Measurements from ENCODE around the gene STH.

DNA sequence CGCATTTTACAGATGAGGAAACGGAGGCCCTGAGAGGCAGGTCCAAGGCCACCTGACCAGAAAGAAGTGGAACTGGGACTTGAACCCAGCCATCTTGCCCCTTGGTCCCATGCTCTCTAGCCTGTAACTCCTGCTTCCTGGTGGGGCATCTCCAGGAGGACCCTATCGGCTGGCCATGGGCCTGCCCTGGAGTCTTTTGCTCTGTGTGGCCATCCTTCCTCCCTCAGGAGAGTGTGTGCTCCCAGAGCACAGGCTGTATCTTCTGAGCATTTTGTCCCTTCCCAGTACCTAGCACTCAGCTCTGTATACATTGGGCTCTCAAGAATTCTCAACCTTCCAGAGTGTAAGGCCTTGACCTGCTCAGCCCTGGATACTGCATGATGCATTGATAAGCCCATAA, 28.4 kb upstream of the STH start:
- TF ChIP-seq, protein P1, sequence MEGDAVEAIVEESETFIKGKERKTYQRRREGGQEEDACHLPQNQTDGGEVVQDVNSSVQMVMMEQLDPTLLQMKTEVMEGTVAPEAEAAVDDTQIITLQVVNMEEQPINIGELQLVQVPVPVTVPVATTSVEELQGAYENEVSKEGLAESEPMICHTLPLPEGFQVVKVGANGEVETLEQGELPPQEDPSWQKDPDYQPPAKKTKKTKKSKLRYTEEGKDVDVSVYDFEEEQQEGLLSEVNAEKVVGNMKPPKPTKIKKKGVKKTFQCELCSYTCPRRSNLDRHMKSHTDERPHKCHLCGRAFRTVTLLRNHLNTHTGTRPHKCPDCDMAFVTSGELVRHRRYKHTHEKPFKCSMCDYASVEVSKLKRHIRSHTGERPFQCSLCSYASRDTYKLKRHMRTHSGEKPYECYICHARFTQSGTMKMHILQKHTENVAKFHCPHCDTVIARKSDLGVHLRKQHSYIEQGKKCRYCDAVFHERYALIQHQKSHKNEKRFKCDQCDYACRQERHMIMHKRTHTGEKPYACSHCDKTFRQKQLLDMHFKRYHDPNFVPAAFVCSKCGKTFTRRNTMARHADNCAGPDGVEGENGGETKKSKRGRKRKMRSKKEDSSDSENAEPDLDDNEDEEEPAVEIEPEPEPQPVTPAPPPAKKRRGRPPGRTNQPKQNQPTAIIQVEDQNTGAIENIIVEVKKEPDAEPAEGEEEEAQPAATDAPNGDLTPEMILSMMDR (IDR thresholded peaks at IDR 0.05) = no peak
- TF ChIP-seq POLR2A (IDR thresholded peaks at IDR 0.05; ENCODE audit: low read depth) (no peak), POLR2AphosphoS5 (IDR thresholded peaks at IDR 0.05) (no peak)

All from esophagus muscularis mucosa (tissue), 3 donors.